ENCODE measurements around the gene QRICH1. TPM values are rescaled to one million over a fixed set of nuclear protein-coding genes. Genes with fewer than 3 reads are reported as not detected.
A peak's percentile ranks its signal among the peaks of the same experiment; 100 is the strongest.

QRICH1 gene
- total and polyA plus RNA-seq, 2 of the 13 experiments (the other 11 are each of a cell fraction or from before 2014, with no cell fraction given) = 52.6 to 102 TPM

- TF ChIP-seq ZNF646 (CRISPR knock-in tag; IDR thresholded peaks at IDR 0.05) (no peak), BRCA1 (CRISPR knock-in tag; IDR thresholded peaks at IDR 0.05) (peak; percentile 88; the same call in 1 of the 2 replicates), MTF1 (CRISPR knock-in tag; IDR thresholded peaks at IDR 0.05) (peak; percentile 25; the same call in 1 of the 2 replicates), KDM3A (CRISPR knock-in tag; IDR thresholded peaks at IDR 0.05; ENCODE audit: low read depth) (no peak), HDAC1 (CRISPR knock-in tag; IDR thresholded peaks at IDR 0.05) (peak; percentile 88), THAP9 (CRISPR knock-in tag; IDR thresholded peaks at IDR 0.05; ENCODE audit: borderline replicate concordance) (peak; percentile 72), ATF4 (CRISPR knock-in tag; IDR thresholded peaks at IDR 0.05) (0 out of 4 replicates have a peak, but pooled peaks of 1 of the 2 experiments have one; percentile 22), CSRNP2 (CRISPR knock-in tag; conservative IDR thresholded peaks at IDR 0.05; ENCODE audit: low read depth) (no peak), SETDB1 (CRISPR knock-in tag; IDR thresholded peaks at IDR 0.05; ENCODE audit: borderline replicate concordance) (no peak), CREB3 (CRISPR knock-in tag; IDR thresholded peaks at IDR 0.05) (peak; percentile 74; the same call in 1 of the 2 replicates), EEA1 (CRISPR knock-in tag; IDR thresholded peaks at IDR 0.05; ENCODE audit: borderline replicate concordance) (peak; percentile 53; the same call in 1 of the 2 replicates), ZNF674 (CRISPR knock-in tag; IDR thresholded peaks at IDR 0.05; ENCODE audit: low read depth) (peak; percentile 62; the same call in 1 of the 2 replicates), ZNF777 (CRISPR knock-in tag; IDR thresholded peaks at IDR 0.05) (peak; percentile 48; the same call in 1 of the 2 replicates), ADNP (CRISPR knock-in tag; IDR thresholded peaks at IDR 0.05) (0 out of 2 replicates have a peak, but pooled peaks have one; percentile 37)
These were observed 71.8 kb downstream of the QRICH1 start, which contains the start of gene NDUFAF3 (continued) for GRCh38 chr3:49021813-49022687.

Measured in HepG2 (cell line).